WTC11 (cell line): Measurements from ENCODE around the gene INSL3. TPM values are rescaled to one million over a fixed set of nuclear protein-coding genes. Genes with fewer than 3 reads are reported as not detected.

ENCODE experiments used
- ATAC-seq: fragments of 200-7000 bp; cut with Tn5 transposase; 2 replicates; pipeline ENCODE4 v1.10.0; 2021; ENCODE audit warnings: mild to moderate bottlenecking, moderate library complexity
- CTCF ChIA-PET: fragments of 300-600 bp; sonication (Branson Sonifier 250); formaldehyde crosslinking; loops from one replicate; lab custom pipeline; 2021; ENCODE audit warnings: antibody characterized with exemption; lab: Charles Lee
- POLR2A ChIA-PET: fragments of 350-600 bp; sonication (Branson Sonifier 250); formaldehyde crosslinking; loops from one replicate; lab custom pipeline; 2021; ENCODE audit warnings: antibody characterized with exemption; lab: Charles Lee
- DNase-seq: peaks from one replicate; pipeline ENCODE4 v3.0.0; 2021; ENCODE audit warnings: low spot score
- H3K27ac Mint-ChIP-seq: 2 replicates; pipeline ENCODE4 v1.8.0; 2021; ENCODE audit warnings: mixed read lengths
- H3K27me3 Mint-ChIP-seq: 2 replicates; pipeline ENCODE4 v1.8.0; 2021; ENCODE audit warnings: low read depth, mild to moderate bottlenecking, moderate library complexity, mixed read lengths
- H3K36me3 Mint-ChIP-seq: 2 replicates; pipeline ENCODE4 v1.8.0; 2021; ENCODE audit warnings: mixed read lengths
- H3K4me1 Mint-ChIP-seq: 2 replicates; pipeline ENCODE4 v1.8.0; 2022; ENCODE audit warnings: mixed read lengths
- H3K4me3 Mint-ChIP-seq: 2 replicates; pipeline ENCODE4 v1.8.0; 2021; ENCODE audit warnings: mild to moderate bottlenecking, moderate library complexity, mixed read lengths
- H3K9me3 Mint-ChIP-seq: 2 replicates; pipeline ENCODE4 v1.8.0; 2021; ENCODE audit warnings: mixed read lengths
- ATF2 ChIP-seq: sonication (generic); formaldehyde crosslinking; IDR thresholded peaks from 2 replicates; pipeline ENCODE4 v1.8.1; 2022; ENCODE audit warnings: low read depth, missing genetic modification reagents, borderline replicate concordance
- CTCF ChIP-seq: fragments of 200-600 bp; IDR thresholded peaks from 2 replicates; pipeline ENCODE4 v1.8.0; 2022; ENCODE audit warnings: antibody characterized with exemption
- E2F1 ChIP-seq: sonication (generic); formaldehyde crosslinking; IDR thresholded peaks from 2 replicates; pipeline ENCODE4 v1.8.0; 2022; ENCODE audit warnings: mild to moderate bottlenecking, missing genetic modification reagents
- E2F4 ChIP-seq: sonication (generic); formaldehyde crosslinking; IDR thresholded peaks from 2 replicates; pipeline ENCODE4 v1.8.1; 2022; ENCODE audit warnings: low read depth, mild to moderate bottlenecking, moderate library complexity, missing genetic modification reagents, borderline replicate concordance
- EMX1 ChIP-seq: fragments of 250-450 bp; sonication (Bioruptor Pico); IDR thresholded peaks from 2 replicates; pipeline ENCODE4 v1.8.0; 2021; ENCODE audit warnings: mild to moderate bottlenecking
- ERG ChIP-seq: fragments of 250-450 bp; sonication (Bioruptor Pico); IDR thresholded peaks from 2 replicates; pipeline ENCODE4 v1.8.0; 2021; ENCODE audit warnings: mild to moderate bottlenecking
- GRHL2 ChIP-seq: fragments of 250-450 bp; sonication (Bioruptor Pico); IDR thresholded peaks from 2 replicates; pipeline ENCODE4 v1.8.0; 2022; ENCODE audit warnings: mild to moderate bottlenecking, moderate library complexity; ENCODE audit not compliant: insufficient replicate concordance, severe bottlenecking
- JAZF1 ChIP-seq: fragments of 250-450 bp; sonication (Bioruptor Pico); IDR thresholded peaks from 2 replicates; pipeline ENCODE4 v1.9.0; 2021; ENCODE audit warnings: moderate library complexity, mild to moderate bottlenecking, inconsistent platforms
- NR1H2 ChIP-seq: sonication (generic); formaldehyde crosslinking; IDR thresholded peaks from 2 replicates; pipeline ENCODE4 v1.9.0; 2021; ENCODE audit warnings: mild to moderate bottlenecking, moderate library complexity, missing genetic modification reagents
- SMAD3 ChIP-seq: sonication (generic); formaldehyde crosslinking; IDR thresholded peaks from 2 replicates; pipeline ENCODE4 v1.8.0; 2022; ENCODE audit warnings: missing genetic modification reagents, mild to moderate bottlenecking, borderline replicate concordance
- TCF7 ChIP-seq: sonication (generic); formaldehyde crosslinking; IDR thresholded peaks from 2 replicates; pipeline ENCODE4 v1.8.0; 2022; ENCODE audit warnings: mild to moderate bottlenecking, low read depth, missing genetic modification reagents, moderate library complexity
- TP53 ChIP-seq: sonication (generic); formaldehyde crosslinking; IDR thresholded peaks from 2 replicates; pipeline ENCODE4 v1.8.1; 2023; ENCODE audit warnings: mild to moderate bottlenecking, missing genetic modification reagents
- ZBTB43 ChIP-seq: sonication (generic); formaldehyde crosslinking; IDR thresholded peaks from 2 replicates; pipeline ENCODE4 v1.8.1; 2023; ENCODE audit warnings: mild to moderate bottlenecking, missing genetic modification reagents
- ZNF281 ChIP-seq: sonication (generic); formaldehyde crosslinking; IDR thresholded peaks from 2 replicates; pipeline ENCODE4 v1.8.0; 2023; ENCODE audit warnings: mild to moderate bottlenecking, missing genetic modification reagents
- ZNF396 ChIP-seq: fragments of 250-450 bp; sonication (Bioruptor Pico); IDR thresholded peaks from 2 replicates; pipeline ENCODE4 v1.8.0; 2021; ENCODE audit warnings: mild to moderate bottlenecking, moderate library complexity, borderline replicate concordance
- ZNF532 ChIP-seq: fragments of 250-450 bp; sonication (Bioruptor Pico); IDR thresholded peaks from 2 replicates; pipeline ENCODE4 v1.9.0; 2021; ENCODE audit warnings: mild to moderate bottlenecking, borderline replicate concordance
- ZNF671 ChIP-seq: fragments of 250-450 bp; sonication (Bioruptor Pico); IDR thresholded peaks from 2 replicates; pipeline ENCODE4 v1.8.0; 2021; ENCODE audit warnings: mild to moderate bottlenecking
- total RNA-seq: library from RNA; stranded (reverse); gene quantifications from 3 replicates; pipeline ENCODE4 v1.2.3, GENCODE V29; 2021

Gene INSL3
- total RNA-seq, 1 experiment from 2014 or later = 0.79 TPM

- TF ChIP-seq E2F1 (CRISPR knock-in tag) = no peak
- no peak for TF ChIP-seq E2F4 (CRISPR knock-in tag)
- no peak for TF ChIP-seq ERG
- no peak for TF ChIP-seq ATF2 (CRISPR knock-in tag)
- TF ChIP-seq ZNF396 (CRISPR knock-in tag) = no peak
- TF ChIP-seq SMAD3 (CRISPR knock-in tag) = no peak
- no peak for TF ChIP-seq NR1H2 (CRISPR knock-in tag)
- no peak for TF ChIP-seq JAZF1 (CRISPR knock-in tag)
These were observed 9.5 kb upstream of the INSL3 start (continued) for GRCh38 chr19:17830567-17831418.

- POLR2A ChIA-PET = interaction anchor here (0.6 to 1.8 kb wide), 6 partner anchors 12 to 427 kb away, joined by 3 to 11 read pairs (median 6); partner anchors contain the start of gene RPL18A
- CTCF ChIA-PET = interaction anchor here (0.6 to 1.8 kb wide), 24 partner anchors 12 to 693 kb away, joined by 3 to 35 read pairs (median 4); partner anchors contain the start of genes B3GNT3, CCDC124, JAK3 and PGLS
- peaks cover 20% of the 10 kb centered on the region for H3K27me3 Mint-ChIP-seq
- H3K4me3 Mint-ChIP-seq = peak overlapping the region; percentile 83
- DNase-seq (peak; percentile 92), ATAC-seq (peak; percentile 67)
- H3K36me3 Mint-ChIP-seq = no peaks in the 10 kb centered on the region
- no peaks in the 10 kb centered on the region for H3K9me3 Mint-ChIP-seq
- H3K27ac Mint-ChIP-seq = peak overlapping the region; percentile 99
- H3K4me1 Mint-ChIP-seq = peaks cover 18% of the 10 kb centered on the region
- TF ChIP-seq SMAD3 (CRISPR knock-in tag) = no peak
- no peak for TF ChIP-seq CTCF
- TF ChIP-seq ZNF671 (CRISPR knock-in tag) = no peak
- no peak for TF ChIP-seq EMX1 (CRISPR knock-in tag)
- no peak for TF ChIP-seq ZNF532 (CRISPR knock-in tag)
- no peak for TF ChIP-seq GRHL2 (CRISPR knock-in tag)
- TF ChIP-seq ZNF281 (CRISPR knock-in tag) = 0 out of 2 replicates have a peak, but pooled peaks have one; percentile 60
- TF ChIP-seq TCF7 (CRISPR knock-in tag) = 0 out of 2 replicates have a peak, but pooled peaks have one; percentile 44
- TF ChIP-seq ZBTB43 (CRISPR knock-in tag) = no peak
- no peak for TF ChIP-seq TP53
These were observed 8.7 kb upstream of the INSL3 start for GRCh38 chr19:17829855-17830566.
